ENCODE measurements around the gene CELF4. TPM values are rescaled to one million over a fixed set of nuclear protein-coding genes. Genes with fewer than 3 reads are reported as not detected.

Gene CELF4
- total and polyA plus RNA-seq, 2 donors (not counting 3 experiments of a cell fraction or from before 2014, with no cell fraction given), result not detected

DNA sequence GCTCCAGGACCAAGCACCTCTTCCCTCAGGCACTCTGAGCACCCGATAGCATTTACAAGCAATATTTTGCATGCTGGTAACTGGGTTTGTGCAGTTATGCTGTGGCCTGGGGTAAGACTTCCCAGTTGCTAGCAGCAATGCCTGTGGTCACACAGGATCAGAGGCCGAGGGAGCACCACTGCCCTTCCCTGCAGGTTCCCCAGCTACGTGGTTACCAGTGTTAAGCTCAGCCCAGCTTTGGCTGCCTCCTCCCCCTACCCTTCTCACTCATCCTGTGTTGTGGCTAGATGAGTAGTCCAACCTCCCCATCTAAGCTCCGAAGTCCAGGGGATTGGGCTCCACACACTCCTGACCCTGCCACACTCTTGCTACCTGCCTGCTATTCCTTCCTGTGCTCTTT is 141.1 kb downstream of the CELF4 start:
- Histone ChIP-seq H3K27ac (ENCODE audit: insufficient read depth, low read depth, low read length) (no peak overlapping the region), H3K4me2 (ENCODE audit: insufficient read depth, low read length) (no peak overlapping the region), H3K9ac (replicated peaks; ENCODE audit: extremely low read depth, insufficient read depth, low read length) (no peak overlapping the region), H3K4me1 (ENCODE audit: control insufficient read depth, extremely low read depth, insufficient read depth, low read length) (no peaks in the 10 kb centered on the region), H3K9me1 (replicated peaks; ENCODE audit: control insufficient read depth, extremely low read depth, insufficient read depth, low read length) (no peaks in the 10 kb centered on the region), H3K9me3 (replicated peaks; ENCODE audit: control insufficient read depth, insufficient read depth, low read length) (no peaks in the 10 kb centered on the region), H3K79me2 (ENCODE audit: control insufficient read depth, insufficient read depth, low read length) (no peaks in the 10 kb centered on the region), H4K20me1 (replicated peaks; ENCODE audit: control insufficient read depth, extremely low read depth, insufficient read depth, low read length) (no peaks in the 10 kb centered on the region), H3K4me3 (replicated peaks in 1 of 3; ENCODE audit: insufficient read depth in 1 of 3, low read depth in 1 of 3, low read length in 3 of 3) (no peak overlapping the region), H3K36me3 (ENCODE audit: control insufficient read depth in 2 of 2, extremely low read depth in 1 of 2, insufficient read depth in 2 of 2, low read length in 2 of 2) (no peaks in the 10 kb centered on the region), H2AFZ (ENCODE audit: low read depth, low read length) (no peak overlapping the region), H3K27me3 (ENCODE audit: control insufficient read depth in 2 of 2, insufficient read depth in 2 of 2, low read length in 2 of 2) (no peaks in the 10 kb centered on the region)
- TF ChIP-seq JUN (IDR thresholded peaks at IDR 0.05; ENCODE audit: borderline replicate concordance, insufficient read depth, insufficient read length, low read depth) (no peak), GATA2 (IDR thresholded peaks at IDR 0.05; ENCODE audit: insufficient read depth, insufficient read length, low read depth, low read length) (no peak), FOS (IDR thresholded peaks at IDR 0.05; ENCODE audit: borderline replicate concordance, insufficient read depth, low read length) (no peak), POLR2A (IDR thresholded peaks at IDR 0.05; ENCODE audit: low read depth, low read length) (no peak), EZH2 (IDR thresholded peaks at IDR 0.05; ENCODE audit: borderline replicate concordance, low read depth, low read length, severe bottlenecking) (no peak), POLR2AphosphoS5 (IDR thresholded peaks at IDR 0.05; ENCODE audit: insufficient read depth, low read depth, low read length) (no peak), MYC (IDR thresholded peaks at IDR 0.05; ENCODE audit: low read depth, low read length) (no peak)
- TF ChIP-seq, protein P1, sequence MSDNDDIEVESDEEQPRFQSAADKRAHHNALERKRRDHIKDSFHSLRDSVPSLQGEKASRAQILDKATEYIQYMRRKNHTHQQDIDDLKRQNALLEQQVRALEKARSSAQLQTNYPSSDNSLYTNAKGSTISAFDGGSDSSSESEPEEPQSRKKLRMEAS (IDR thresholded peaks at IDR 0.05; ENCODE audit: insufficient read depth, insufficient read length), result no peak
- TF ChIP-seq, protein P2, sequence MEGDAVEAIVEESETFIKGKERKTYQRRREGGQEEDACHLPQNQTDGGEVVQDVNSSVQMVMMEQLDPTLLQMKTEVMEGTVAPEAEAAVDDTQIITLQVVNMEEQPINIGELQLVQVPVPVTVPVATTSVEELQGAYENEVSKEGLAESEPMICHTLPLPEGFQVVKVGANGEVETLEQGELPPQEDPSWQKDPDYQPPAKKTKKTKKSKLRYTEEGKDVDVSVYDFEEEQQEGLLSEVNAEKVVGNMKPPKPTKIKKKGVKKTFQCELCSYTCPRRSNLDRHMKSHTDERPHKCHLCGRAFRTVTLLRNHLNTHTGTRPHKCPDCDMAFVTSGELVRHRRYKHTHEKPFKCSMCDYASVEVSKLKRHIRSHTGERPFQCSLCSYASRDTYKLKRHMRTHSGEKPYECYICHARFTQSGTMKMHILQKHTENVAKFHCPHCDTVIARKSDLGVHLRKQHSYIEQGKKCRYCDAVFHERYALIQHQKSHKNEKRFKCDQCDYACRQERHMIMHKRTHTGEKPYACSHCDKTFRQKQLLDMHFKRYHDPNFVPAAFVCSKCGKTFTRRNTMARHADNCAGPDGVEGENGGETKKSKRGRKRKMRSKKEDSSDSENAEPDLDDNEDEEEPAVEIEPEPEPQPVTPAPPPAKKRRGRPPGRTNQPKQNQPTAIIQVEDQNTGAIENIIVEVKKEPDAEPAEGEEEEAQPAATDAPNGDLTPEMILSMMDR (IDR thresholded peaks at IDR 0.05; ENCODE audit: extremely low read depth in 1 of 2, insufficient read depth in 1 of 2, low read depth in 1 of 2, low read length in 2 of 2), result no peak
- FAIRE-seq, result no peak
- ChIA-PET CTCF (no interaction called here), POLR2A (no interaction called here)
- intact Hi-C loops (cut with micrococcal nuclease), result no loop called here
- DNase-seq (ENCODE audit: low read depth, low spot score), result no peak
- dilution Hi-C loops (cut with MboI; ENCODE audit: extremely low pct_ligation_motif_present, low sequenced_read_pairs), result no loop called here
- BruUV-seq (replicated peaks), result no TSS peak
